Stimulated activated CD4-positive, alpha-beta T cell treated with anti-CD3 and anti-CD28 coated beads, Interleukin-4, amount 100 ng/mL, for 48 hours (primary cell): ENCODE data around the gene HSPA12B.
"Not testable (repeated sequence)": the region's sequence is repeated elsewhere in the genome, so short reads cannot be mapped to it uniquely, and the experiment has no call there.

ENCODE experiments used
- DNase-seq, 2 donors: peaks; one replicate each; pipeline ENCODE4 v3.0.0-alpha.2; 2020; ENCODE audit warnings: low read depth in 2 of 2

The HSPA12B gene

GRCh38 chr20:3786665-3787323 is 54.3 kb downstream of the HSPA12B start, which contains the start of gene CENPB:
TSS of gene CENPB (minus strand) at chr20:3786740. CDS start at chr20:3786483, 257 bp downstream.
- peak; percentile 90 to 91 for DNase-seq

GRCh38 chr20:3787324-3788014 is 55.0 kb downstream of the HSPA12B start:
- no peak for DNase-seq

GRCh38 chr20:3788685-3789155 is 56.2 kb downstream of the HSPA12B start:
- no peak for DNase-seq

DNA sequence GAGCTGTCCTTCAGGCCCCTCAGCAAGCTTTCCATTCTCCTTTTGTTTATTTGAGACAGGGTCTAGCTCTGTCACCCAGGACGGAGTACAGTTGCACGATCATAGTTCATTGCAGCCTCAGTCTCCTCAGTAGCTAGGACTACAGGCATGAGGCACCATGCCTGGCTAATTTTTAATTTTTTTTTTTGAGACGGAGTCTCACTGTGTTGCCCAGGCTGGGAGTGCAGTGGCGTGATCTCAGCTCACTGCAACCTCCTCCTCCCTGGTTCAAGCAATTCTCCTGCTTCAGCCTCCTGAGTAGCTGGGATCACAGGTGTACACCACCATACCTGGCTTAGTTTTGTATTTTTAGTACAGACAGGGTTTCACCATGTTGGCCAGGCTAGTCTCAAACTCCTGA is 56.7 kb downstream of the HSPA12B start:
- not testable (repeated sequence) for DNase-seq

DNA sequence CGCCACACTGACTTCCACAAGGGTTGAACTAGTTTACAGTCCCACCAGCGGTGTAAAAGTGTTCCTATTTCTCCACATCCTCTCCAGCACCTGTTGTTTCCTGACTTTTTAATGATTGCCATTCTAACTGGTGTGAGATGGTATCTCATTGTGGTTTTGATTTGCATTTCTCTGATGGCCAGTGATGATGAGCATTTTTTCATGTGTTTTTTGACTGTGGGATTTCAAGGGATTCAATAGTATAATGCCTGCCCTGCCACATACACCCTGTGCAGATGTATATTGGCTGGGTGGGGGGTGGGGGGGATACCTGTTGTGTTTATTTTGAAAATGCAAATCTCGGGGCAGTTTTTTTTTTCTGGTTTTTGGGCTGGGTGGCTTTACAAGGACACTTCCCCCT is 61.7 kb downstream of the HSPA12B start:
- not testable (repeated sequence) for DNase-seq

DNA sequence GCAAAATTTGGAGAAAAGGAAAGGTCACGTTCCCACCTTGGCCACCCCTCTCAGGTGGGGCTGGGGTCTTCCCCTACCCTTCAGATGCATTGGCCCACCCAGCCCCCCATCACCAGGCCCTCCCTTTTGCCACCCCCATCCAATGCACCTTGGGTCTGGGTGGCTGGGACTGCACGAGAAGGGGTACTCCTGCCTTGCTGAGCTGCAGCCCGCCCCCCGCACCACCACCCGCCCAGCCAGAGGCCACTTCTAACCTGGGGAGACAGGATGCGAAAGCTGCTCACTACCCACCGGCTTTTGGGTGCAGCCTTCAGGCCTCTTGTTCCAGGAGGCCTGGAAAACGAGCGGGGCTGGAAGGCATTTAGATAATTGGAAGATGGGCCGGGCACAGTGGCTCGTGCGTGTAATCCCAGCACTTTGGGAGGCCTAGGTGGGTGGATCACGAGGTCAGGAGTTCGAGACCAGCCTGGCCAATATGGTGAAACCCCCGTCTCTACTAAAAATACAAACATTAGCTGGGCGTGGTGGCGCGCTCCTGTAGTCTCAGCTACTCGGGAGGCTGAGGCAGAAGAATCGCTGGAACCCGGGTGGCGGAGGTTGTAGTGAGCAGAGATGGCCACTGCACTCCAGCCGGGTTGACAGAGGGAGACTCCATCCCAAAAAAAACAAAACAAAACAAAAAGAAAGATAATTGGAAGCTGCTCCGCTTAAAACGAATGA is 62.4 kb downstream of the HSPA12B start:
- DNase-seq = no peak

GRCh38 chr20:3795511-3796468 is 63.3 kb downstream of the HSPA12B start, which contains the start of gene CDC25B:
TSS of gene CDC25B (plus strand) at chr20:3796310. CDS start at chr20:3796532, 222 bp downstream.
- DNase-seq = peak; percentile 83 to 91

DNA sequence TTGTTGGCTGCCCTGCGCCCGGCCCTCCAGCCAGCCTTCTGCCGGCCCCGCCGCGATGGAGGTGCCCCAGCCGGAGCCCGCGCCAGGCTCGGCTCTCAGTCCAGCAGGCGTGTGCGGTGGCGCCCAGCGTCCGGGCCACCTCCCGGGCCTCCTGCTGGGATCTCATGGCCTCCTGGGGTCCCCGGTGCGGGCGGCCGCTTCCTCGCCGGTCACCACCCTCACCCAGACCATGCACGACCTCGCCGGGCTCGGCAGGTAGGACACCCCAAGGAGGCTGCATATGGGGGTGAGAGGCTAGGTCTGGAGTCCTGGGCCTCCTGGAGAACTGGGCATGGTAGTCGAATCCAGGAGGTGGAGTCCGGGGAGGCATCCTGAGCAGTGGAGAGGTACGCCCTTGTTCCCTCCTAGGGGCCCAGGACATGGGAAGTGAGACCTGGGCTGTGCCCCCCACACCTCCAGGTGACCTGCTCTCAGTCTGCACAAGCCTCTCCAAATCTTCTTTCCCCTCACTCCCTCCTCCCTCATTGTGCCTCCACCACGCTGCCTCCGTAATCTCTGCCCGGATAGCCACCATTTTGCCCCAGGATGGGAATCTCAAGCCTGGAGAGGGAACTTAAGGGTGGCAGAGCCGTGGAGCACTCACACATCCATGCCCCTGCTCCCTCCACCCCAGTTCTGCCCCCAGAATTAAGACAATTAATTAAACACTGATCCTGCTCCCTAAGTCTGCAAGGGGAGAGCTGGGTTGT is 64.2 kb downstream of the HSPA12B start:
- no peak for DNase-seq

GRCh38 chr20:3797226-3797545 is 64.7 kb downstream of the HSPA12B start:
- no peak for DNase-seq

DNA sequence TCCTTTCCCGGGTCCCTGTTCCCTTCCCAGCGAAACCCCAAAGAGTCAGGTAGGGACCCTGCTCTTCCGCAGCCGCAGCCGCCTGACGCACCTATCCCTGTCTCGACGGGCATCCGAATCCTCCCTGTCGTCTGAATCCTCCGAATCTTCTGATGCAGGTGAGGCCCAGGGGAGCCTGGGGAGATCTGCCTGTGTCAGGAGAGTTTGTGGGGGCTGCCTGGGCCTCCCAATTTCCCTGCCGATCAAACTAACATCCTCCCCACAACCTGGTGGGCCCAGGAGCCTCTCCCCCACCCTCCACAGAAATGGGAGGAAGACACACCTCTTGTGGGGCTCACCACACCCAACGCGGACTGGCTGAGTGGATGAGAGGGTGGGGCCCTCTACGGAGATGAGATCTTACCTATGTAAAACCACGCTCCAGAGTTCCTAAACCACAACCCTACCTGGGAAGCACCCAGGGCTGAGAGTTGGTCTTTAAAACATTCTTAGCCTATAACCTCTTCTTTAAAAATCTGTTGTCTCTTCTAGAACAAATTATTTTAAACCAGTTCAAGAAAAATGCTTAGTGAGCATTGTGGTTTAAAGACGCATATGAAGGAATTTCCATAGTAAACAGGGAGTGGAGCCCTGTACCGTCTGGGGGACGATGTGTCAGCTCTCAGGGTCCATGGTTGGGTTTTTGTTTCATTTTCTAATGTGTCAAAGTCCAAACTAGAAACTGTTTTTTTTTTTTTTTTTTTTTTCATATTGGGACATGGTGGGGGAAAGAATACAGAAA is 65.3 kb downstream of the HSPA12B start:
- DNase-seq = peak in 1 of 2 donors; percentile 41

GRCh38 chr20:3798373-3798768 is 65.9 kb downstream of the HSPA12B start:
- no peak for DNase-seq

GRCh38 chr20:3798908-3799248 is 66.4 kb downstream of the HSPA12B start:
- no peak for DNase-seq

- no peak for DNase-seq
Observed at GRCh38 chr20:3800256-3800877, 67.9 kb downstream of the HSPA12B start.

GRCh38 chr20:3800878-3801260 is 68.4 kb downstream of the HSPA12B start:
- no peak for DNase-seq

GRCh38 chr20:3801299-3801698 is 68.8 kb downstream of the HSPA12B start:
- DNase-seq = no peak

DNA sequence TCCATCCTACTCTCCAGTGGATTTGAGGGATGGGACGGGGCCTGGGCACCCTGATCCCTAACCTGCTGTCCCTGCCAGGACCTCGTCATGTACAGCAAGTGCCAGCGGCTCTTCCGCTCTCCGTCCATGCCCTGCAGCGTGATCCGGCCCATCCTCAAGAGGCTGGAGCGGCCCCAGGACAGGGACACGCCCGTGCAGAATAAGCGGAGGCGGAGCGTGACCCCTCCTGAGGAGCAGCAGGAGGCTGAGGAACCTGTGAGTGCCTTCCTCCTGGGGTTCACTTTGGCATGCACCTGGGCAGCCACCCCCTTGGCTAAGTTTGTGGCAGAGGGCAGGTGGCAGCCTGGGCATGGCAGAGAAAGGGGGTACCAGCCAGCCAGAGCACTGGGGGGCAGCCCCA is 69.4 kb downstream of the HSPA12B start:
- no peak for DNase-seq
